C4-2B (cell line): ENCODE data around the gene MAP3K19.
"Not testable (repeated sequence)": the region's sequence is repeated elsewhere in the genome, so short reads cannot be mapped to it uniquely, and the experiment has no call there.

ENCODE experiments used
- H3K27ac ChIP-seq: fragments of 450-650 bp; 2 replicates; pipeline ENCODE4 v1.5.1; 2017
- CTCF ChIP-seq: fragments of 450-650 bp; conservative IDR thresholded peaks from 2 replicates; pipeline ENCODE4 v1.5.1; 2017; ENCODE audit warnings: mild to moderate bottlenecking
- ZFX ChIP-seq: fragments of 450-650 bp; IDR thresholded peaks from 2 replicates; pipeline ENCODE4 v1.6.1; 2017

MAP3K19 gene

GRCh38 chr2:134979221-134979620 lies 68.0 kb downstream of the MAP3K19 start:
- H3K27ac ChIP-seq, result no peak overlapping the region
- TF ChIP-seq ZFX (no peak), CTCF (no peak)

GRCh38 chr2:134977104-134977503 lies 70.1 kb downstream of the MAP3K19 start:
- not testable (repeated sequence) for H3K27ac ChIP-seq

GRCh38 chr2:134976074-134976702 lies 71.1 kb downstream of the MAP3K19 start:
- H3K27ac ChIP-seq, result no peak overlapping the region
- TF ChIP-seq CTCF (no peak), ZFX (no peak)

- H3K27ac ChIP-seq, result no peak overlapping the region
- TF ChIP-seq CTCF (no peak), ZFX (no peak)
Measured at GRCh38 chr2:134975281-134976009, 71.8 kb downstream of the MAP3K19 start.

- no peak overlapping the region for H3K27ac ChIP-seq
- no peak for TF ChIP-seq CTCF
- no peak for TF ChIP-seq ZFX
Measured at GRCh38 chr2:134973241-134974138, 73.8 kb downstream of the MAP3K19 start.

- H3K27ac ChIP-seq, result not testable (repeated sequence)
Measured at GRCh38 chr2:134967166-134967565, 80.1 kb downstream of the MAP3K19 start.

- TF ChIP-seq ZFX, result no peak
- no peak for TF ChIP-seq CTCF
- no peak overlapping the region for H3K27ac ChIP-seq
Measured at GRCh38 chr2:134957477-134957876, 89.8 kb downstream of the MAP3K19 start.

- no peak overlapping the region for H3K27ac ChIP-seq
- no peak for TF ChIP-seq ZFX
- no peak for TF ChIP-seq CTCF
Measured at GRCh38 chr2:134955744-134956143, 91.5 kb downstream of the MAP3K19 start.
